ENCODE data around the gene CDK14.

The CDK14 gene

DNA sequence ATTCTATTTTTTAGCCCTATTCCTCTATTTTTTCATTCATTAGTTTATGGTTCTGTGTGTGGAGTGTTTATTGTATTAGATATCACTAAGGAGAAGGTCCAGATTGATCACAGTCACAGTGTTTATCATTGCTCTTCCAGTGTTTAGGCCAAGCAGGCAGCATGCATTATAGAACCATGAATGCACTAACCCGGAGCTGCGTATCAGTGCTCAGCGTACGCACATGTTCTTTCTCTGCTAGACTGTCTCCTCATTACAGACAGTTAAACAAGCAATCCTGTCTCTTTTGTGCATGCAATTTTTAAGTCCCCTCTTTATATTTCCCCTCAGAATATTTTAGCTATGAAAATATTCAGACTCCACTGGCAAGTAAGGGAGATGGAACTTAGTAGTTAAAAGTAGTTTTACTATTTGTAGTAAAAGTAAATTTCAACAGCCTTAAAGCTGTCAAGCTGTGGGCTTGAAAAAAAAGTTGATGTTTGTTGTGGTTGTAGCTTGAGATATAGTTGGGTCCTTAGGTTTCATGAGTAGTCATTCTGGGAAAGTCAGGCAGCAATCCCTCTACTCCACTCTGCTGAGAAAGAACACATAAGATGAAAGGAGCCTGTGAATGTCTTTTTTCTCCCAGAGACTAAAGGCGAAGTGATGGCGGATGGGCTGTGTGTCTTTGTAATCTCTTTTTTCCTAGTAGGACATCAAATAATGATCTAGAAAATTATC lies 260.4 kb downstream of the CDK14 start:
- no peak for DNase-seq

DNA sequence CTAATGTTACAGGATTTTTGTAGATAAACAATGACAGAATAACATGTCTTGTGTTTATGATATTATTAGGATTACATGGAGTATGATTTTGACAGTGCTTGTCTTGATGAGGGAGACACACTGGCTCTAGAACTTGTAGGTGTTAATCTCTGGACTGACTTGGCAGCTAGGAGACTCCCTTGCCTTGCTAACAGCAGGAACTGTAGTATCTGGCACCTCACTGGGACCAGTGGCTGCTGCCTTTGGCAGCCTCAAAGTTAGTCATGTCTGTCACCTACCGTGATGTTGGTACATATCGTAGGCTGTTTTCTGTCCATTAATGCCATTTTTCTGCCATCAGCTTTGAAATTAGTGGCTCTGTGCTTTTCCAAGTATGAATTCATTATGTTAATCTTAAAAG lies 261.5 kb downstream of the CDK14 start:
- DNase-seq, result no peak

DNA sequence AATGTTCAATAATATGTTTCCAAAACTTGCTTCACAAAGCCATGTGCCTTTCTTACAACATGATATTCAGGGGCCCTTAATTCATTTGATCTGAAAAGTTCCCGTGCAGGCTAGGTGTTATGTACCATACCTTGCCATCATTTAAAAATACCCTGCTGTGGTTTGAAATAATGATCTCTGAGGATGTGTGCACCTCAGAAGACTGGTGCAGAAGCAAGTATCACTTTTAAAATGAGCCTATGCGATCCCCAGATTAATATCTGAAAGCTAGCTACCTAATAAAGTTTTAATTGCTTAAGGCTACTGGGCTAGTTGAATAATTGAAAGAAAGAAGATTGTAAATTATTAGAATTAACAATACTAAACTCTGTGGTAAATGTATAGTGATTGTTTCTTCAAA lies 262.4 kb downstream of the CDK14 start:
- DNase-seq, result no peak

- DNase-seq, result no peak
Observed at GRCh38 chr7:90859521-90859920, 263.4 kb downstream of the CDK14 start.

- DNase-seq, result no peak
Observed at GRCh38 chr7:90864088-90864487, 268.0 kb downstream of the CDK14 start.

GRCh38 chr7:90869335-90869734 lies 273.2 kb downstream of the CDK14 start:
- no peak for DNase-seq

- DNase-seq, result no peak
Observed at GRCh38 chr7:90876701-90877100, 280.6 kb downstream of the CDK14 start.

- no peak for DNase-seq
Observed at GRCh38 chr7:90877201-90877600, 281.1 kb downstream of the CDK14 start.

DNA sequence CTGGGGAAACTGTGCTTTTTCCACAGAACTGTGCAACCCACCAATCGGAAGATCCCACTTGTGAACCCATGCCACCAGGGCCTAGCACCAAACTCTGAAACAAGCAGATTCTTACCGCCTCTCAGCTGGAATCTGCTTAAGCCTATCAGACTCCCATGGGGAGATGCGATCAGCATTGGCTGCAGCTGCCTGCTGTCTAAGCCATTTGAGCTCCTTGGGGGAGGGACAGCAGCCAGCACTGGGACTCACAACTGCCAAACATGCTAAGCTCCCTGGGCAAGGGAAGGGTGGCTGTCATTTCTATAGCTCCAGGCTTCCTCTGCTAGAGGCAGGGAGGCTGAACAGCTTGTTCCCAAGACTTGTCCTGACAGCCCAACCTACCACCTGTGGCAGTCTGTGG lies 283.8 kb downstream of the CDK14 start:
- no peak for DNase-seq

DNA sequence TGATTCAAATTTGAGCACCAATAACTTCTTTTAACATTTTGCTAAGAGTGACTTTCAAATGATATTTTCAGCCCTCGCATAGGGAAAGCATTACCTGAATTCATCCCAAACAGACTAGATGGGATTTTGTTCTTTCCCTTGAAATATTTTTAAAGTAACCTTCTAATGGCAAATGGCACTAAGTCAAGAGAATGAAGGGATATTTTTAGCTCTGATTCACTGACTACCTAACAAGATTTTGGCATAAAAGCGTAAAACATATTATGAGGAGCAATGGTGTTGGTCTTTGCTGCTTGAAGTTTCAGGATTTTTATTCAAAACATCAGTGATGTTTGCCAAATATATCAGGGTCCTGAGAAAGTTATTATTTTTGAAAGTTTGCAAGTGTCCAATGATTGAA lies 290.3 kb downstream of the CDK14 start:
- no peak for DNase-seq

DNA sequence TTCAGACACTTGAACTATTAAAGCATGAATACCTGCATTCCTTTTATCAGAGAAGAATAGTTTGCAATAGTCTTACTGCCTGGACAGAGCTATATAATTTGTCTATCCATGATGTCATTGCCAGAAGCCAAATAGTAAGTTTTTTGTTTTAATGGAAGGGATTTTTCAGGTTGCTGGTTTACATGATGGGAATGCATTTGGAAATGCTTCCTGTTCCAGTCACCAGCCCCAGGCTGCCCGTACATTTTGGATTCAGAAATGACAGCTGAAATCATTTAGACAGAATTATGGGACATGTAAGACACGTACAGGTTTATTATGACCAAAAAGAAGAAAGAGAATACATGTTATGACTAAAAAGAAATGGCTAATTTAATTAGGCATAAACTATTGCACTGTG lies 293.1 kb downstream of the CDK14 start:
- DNase-seq, result no peak

GRCh38 chr7:90889644-90890043 lies 293.5 kb downstream of the CDK14 start:
- no peak for DNase-seq

- no peak for DNase-seq
Observed at GRCh38 chr7:90891529-90891928, 295.4 kb downstream of the CDK14 start.

GRCh38 chr7:90892213-90892612 lies 296.1 kb downstream of the CDK14 start:
- DNase-seq, result no peak

- DNase-seq, result no peak
Observed at GRCh38 chr7:90894122-90894521, 298.0 kb downstream of the CDK14 start.

DNA sequence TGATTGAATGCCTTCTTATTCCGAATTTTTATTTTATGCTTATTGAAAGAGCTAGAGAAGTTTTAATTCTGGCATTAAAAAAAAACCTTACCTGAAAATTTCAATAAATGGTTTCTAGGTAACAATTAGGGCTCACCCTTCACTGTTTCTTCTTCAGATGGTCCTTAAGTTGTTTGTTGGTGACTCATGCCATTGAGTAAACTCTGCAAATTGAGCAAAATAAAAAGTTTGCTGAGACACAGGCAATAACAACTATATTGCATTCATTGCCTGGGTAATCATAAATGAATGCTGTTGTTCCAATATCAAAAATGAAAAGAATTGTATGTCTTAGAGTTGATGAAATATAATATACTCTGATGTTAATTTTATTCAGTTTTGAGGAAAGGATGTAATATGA lies 300.3 kb downstream of the CDK14 start:
- DNase-seq, result no peak

GRCh38 chr7:90897961-90898469 lies 301.9 kb downstream of the CDK14 start:
- no peak for DNase-seq

DNA sequence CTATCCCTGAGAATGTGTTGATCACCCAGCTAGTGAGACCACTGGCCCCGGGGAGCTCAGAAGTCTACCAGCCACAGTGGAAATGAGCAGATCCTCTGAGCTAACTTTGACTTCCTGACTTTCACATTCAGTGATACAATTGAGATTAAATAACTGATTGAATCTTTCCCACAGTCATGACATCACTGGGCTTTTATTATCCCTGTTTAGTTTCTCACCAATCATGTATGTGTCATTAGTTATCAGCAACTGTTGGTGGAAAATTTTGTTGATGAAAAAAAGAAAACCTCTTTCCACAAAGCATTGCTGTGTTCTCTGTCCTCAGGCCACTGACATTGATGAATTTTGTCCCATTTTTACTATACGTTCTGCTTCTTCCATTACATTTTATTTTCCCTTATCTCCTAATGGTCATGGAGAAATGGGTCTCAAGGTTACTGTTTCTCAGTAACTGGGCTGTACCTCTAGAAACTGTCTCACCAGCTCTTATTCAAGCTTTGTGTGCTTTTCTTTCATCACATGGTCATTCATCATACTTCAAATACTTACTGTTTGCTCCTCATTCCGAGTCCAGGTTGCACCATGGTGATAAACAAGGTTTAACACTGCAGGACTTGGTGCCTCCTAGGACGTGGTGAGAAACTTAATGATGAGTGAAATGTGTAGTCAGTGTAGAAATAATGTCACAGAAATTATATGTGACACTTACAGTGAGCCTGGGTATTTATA lies 304.7 kb downstream of the CDK14 start:
- no peak for DNase-seq

- DNase-seq, result no peak
Observed at GRCh38 chr7:90903841-90904240, 307.7 kb downstream of the CDK14 start.

- no peak for DNase-seq
Observed at GRCh38 chr7:90910136-90910535, 314.0 kb downstream of the CDK14 start.

- DNase-seq, result no peak
Observed at GRCh38 chr7:90916319-90916718, 320.2 kb downstream of the CDK14 start.

- DNase-seq, result no peak
Observed at GRCh38 chr7:90917539-90917938, 321.4 kb downstream of the CDK14 start.

- no peak for DNase-seq
Observed at GRCh38 chr7:90918303-90918702, 322.2 kb downstream of the CDK14 start.

DNA sequence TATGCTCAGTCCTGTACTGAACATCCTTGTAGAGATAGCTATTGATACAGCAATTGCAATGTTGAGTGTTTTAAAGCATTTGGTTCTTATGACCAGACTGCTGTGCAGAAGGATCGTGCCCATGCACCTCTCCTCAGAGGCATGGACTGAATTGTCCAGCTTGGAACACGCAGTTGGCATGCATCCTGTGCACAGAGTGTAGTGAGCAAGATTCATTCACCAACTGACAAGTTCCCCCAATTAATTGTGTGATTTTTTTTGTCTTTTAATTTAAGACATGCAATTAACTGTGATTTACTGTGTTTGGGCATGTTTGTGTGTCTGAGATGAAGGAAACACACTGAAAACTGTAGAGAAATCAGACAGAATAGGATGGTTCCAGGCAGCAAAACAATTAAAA lies 323.7 kb downstream of the CDK14 start:
- DNase-seq, result no peak

DNA sequence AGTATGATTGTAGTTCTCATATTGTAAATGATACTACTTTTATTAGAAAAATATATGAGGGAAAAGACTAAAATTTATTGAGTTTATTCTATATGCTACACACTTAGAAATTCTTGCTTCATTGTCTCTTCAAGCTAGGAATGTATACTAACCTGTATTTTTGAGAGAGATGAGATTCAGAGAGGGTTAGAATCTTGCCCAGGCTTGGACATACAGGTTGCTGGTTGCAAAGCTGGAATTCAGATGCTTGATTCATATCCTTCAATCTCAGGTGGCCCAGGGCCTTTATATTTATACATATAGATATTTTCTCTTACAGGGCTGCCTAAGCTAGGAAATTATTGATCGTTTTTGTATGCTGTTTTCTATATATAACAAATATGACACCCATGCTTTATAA lies 324.2 kb downstream of the CDK14 start:
- no peak for DNase-seq

Measured in SW 1271 (cell line).